Type B pancreatic cell (in vitro differentiated cells): ENCODE measurements around the gene PARP12. TPM values are rescaled to one million over a fixed set of nuclear protein-coding genes. Genes with fewer than 3 reads are reported as not detected.

ENCODE experiments used
- DNase-seq: peaks from one replicate; pipeline ENCODE4 v3.0.0; 2021; ENCODE audit warnings: mixed read lengths; ENCODE audit not compliant: unreplicated experiment; ENCODE audit errors: extremely low spot score
- H3K27ac Mint-ChIP-seq: 2 replicates; pipeline ENCODE4 v1.8.0; 2021; ENCODE audit warnings: mild to moderate bottlenecking, mixed read lengths
- H3K27me3 Mint-ChIP-seq: 2 replicates; pipeline ENCODE4 v1.8.0; 2021; ENCODE audit warnings: mixed read lengths
- H3K36me3 Mint-ChIP-seq: 2 replicates; pipeline ENCODE4 v1.8.0; 2021; ENCODE audit warnings: mixed read lengths
- H3K4me1 Mint-ChIP-seq: one replicate; pipeline ENCODE4 v1.8.0; 2021; ENCODE audit warnings: mixed read lengths; ENCODE audit not compliant: unreplicated experiment
- H3K4me3 Mint-ChIP-seq: 2 replicates; pipeline ENCODE4 v1.8.0; 2021; ENCODE audit warnings: mild to moderate bottlenecking, mixed read lengths
- H3K9me3 Mint-ChIP-seq: 2 replicates; pipeline ENCODE4 v1.8.0; 2021; ENCODE audit warnings: mixed read lengths
- total RNA-seq: library from RNA; stranded (reverse); gene quantifications from 2 replicates; pipeline ENCODE4 v1.2.1, GENCODE V29; 2021; ENCODE audit warnings: low replicate concordance
- TF ChIP-seq, protein P1 (sequence below): fragments of 200-600 bp; sonication (generic); conservative IDR thresholded peaks from 2 replicates; pipeline ENCODE4 v1.5.0; 2021; ENCODE audit warnings: antibody characterized with exemption, mild to moderate bottlenecking

PARP12 gene
- total RNA-seq, 1 donor from 2014 or later: 11.9 TPM

- H3K27ac Mint-ChIP-seq: no peak overlapping the region
- H3K4me1 Mint-ChIP-seq: peaks cover 22% of the 10 kb centered on the region
- TF ChIP-seq, protein P1, sequence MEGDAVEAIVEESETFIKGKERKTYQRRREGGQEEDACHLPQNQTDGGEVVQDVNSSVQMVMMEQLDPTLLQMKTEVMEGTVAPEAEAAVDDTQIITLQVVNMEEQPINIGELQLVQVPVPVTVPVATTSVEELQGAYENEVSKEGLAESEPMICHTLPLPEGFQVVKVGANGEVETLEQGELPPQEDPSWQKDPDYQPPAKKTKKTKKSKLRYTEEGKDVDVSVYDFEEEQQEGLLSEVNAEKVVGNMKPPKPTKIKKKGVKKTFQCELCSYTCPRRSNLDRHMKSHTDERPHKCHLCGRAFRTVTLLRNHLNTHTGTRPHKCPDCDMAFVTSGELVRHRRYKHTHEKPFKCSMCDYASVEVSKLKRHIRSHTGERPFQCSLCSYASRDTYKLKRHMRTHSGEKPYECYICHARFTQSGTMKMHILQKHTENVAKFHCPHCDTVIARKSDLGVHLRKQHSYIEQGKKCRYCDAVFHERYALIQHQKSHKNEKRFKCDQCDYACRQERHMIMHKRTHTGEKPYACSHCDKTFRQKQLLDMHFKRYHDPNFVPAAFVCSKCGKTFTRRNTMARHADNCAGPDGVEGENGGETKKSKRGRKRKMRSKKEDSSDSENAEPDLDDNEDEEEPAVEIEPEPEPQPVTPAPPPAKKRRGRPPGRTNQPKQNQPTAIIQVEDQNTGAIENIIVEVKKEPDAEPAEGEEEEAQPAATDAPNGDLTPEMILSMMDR: no peak
- no peak overlapping the region for H3K4me3 Mint-ChIP-seq
- no peaks in the 10 kb centered on the region for H3K36me3 Mint-ChIP-seq
- no peaks in the 10 kb centered on the region for H3K9me3 Mint-ChIP-seq
- peaks cover 4% of the 10 kb centered on the region for H3K27me3 Mint-ChIP-seq
- no peak for DNase-seq
These were observed 72.6 kb downstream of the PARP12 start for GRCh38 chr7:139990142-139990535.

DNA sequence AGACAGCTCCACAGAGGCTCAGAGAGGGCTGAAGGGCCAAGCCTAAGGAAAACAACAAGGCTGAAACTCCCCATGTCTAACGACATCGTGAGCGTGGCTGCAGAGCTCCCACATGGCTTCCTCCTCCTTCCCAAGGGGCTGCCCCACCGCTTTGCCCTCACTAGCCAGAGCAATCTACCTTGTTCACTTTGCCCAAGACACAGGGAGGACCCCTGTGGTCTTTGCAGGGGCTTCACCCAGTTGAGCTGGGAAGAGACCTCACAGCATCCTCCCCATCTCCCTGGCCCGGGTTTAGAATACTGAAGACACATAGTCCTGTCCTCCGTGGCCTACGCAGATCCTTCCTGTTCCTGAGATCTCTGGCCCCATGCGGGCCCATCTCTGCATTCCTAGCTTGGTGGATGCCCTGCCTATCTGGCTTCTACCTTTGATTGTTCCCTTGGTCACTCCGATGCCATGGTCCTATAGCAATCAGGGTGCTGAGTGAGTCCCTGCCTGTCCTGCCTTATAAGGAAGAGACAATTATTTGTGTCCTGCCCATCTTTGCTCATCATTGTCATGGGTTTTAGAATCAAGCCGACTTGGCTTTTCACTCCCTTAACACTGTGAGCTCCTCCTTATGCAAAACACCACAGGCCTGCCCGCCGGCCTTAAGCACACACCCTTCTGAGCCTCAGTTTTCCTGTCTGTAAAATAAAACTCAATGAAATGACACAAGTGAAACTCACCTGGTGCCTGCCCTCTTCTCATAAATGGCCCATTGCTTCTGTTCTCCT lies 73.2 kb downstream of the PARP12 start:
- Mint-ChIP-seq H3K9me3 (no peaks in the 10 kb centered on the region), H3K36me3 (no peaks in the 10 kb centered on the region), H3K4me1 (peaks cover 17% of the 10 kb centered on the region), H3K4me3 (no peak overlapping the region), H3K27me3 (peaks cover 4% of the 10 kb centered on the region), H3K27ac (peak overlapping the region; percentile 14)
- TF ChIP-seq, protein P1: no peak
- no peak for DNase-seq

GRCh38 chr7:139987691-139988516 lies 74.8 kb downstream of the PARP12 start:
- Mint-ChIP-seq H3K36me3 (no peaks in the 10 kb centered on the region), H3K9me3 (no peaks in the 10 kb centered on the region), H3K4me3 (no peak overlapping the region), H3K27me3 (peaks cover 7% of the 10 kb centered on the region), H3K4me1 (peaks cover 12% of the 10 kb centered on the region), H3K27ac (no peak overlapping the region)
- DNase-seq: no peak
- TF ChIP-seq, protein P1: no peak

- Mint-ChIP-seq H3K36me3 (no peaks in the 10 kb centered on the region), H3K4me1 (peaks cover 10% of the 10 kb centered on the region), H3K9me3 (no peaks in the 10 kb centered on the region), H3K27me3 (peaks cover 7% of the 10 kb centered on the region), H3K27ac (no peak overlapping the region), H3K4me3 (no peak overlapping the region)
- TF ChIP-seq, protein P1: no peak
- no peak for DNase-seq
These were observed 76.9 kb downstream of the PARP12 start for GRCh38 chr7:139985811-139986210.

GRCh38 chr7:139984642-139985539 lies 77.9 kb downstream of the PARP12 start:
- Mint-ChIP-seq H3K9me3 (no peaks in the 10 kb centered on the region), H3K27me3 (peaks cover 7% of the 10 kb centered on the region), H3K36me3 (no peaks in the 10 kb centered on the region), H3K4me1 (peaks cover 18% of the 10 kb centered on the region), H3K27ac (no peak overlapping the region), H3K4me3 (no peak overlapping the region)
- no peak for DNase-seq
- TF ChIP-seq, protein P1: no peak
